Activated gamma-delta T cell (primary cell): ENCODE measurements around the gene E2F2.

ENCODE experiments used
- DNase-seq: peaks from one replicate; lab custom pipeline; 2025; lab: John Stamatoyannopoulos, UW

The E2F2 gene

DNA sequence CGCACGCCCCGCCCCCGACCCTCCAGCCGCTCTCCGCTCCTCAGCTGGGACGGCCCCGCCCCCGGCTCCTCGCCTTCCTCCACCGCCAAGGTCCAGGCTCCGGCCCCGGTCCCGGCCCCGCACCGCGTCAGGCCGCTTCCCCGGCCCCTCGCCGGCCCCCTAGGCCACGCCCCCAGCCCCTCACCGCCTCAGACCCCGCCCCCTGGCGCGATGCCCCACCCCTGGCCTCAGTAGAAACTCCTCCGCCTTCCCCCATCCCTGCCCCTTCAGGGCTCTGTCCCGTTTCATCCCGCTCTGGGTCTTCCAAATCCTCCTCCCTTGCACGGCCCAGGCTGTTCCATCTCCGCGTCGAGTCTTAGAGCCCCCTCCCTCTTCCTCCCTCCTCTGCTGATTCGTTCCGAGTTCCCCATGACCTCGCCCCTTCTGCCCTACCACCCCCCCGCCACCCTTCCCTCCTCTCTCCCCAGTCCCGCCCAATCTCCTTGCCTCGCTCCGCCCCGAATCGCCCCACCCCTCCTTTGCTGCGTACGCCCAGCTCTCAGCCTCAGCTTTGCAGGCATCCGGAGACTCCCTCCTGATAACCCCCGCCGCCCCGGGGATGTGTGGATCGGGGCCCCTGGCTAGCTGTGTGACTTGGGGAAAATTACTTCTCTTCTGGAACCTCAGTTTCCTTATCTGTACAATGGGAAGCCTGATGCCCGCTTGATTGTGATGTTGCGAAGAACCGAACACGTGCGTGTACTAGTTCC lies 46.6 kb downstream of the E2F2 start:
- DNase-seq = peak; percentile 63

- DNase-seq = no peak
These were observed 47.4 kb downstream of the E2F2 start, which contains the start of gene ASAP3 for GRCh38 chr1:23483321-23484252. TSS of gene ASAP3 (minus strand) at chr1:23484179. CDS start at chr1:23484133, 46 bp downstream.

- no peak for DNase-seq
These were observed 49.1 kb downstream of the E2F2 start for GRCh38 chr1:23481904-23482303.

- DNase-seq = no peak
These were observed 49.9 kb downstream of the E2F2 start for GRCh38 chr1:23481026-23481597.

- DNase-seq = no peak
These were observed 50.6 kb downstream of the E2F2 start for GRCh38 chr1:23480187-23481025.

- DNase-seq = no peak
These were observed 51.4 kb downstream of the E2F2 start for GRCh38 chr1:23479666-23479941.

DNA sequence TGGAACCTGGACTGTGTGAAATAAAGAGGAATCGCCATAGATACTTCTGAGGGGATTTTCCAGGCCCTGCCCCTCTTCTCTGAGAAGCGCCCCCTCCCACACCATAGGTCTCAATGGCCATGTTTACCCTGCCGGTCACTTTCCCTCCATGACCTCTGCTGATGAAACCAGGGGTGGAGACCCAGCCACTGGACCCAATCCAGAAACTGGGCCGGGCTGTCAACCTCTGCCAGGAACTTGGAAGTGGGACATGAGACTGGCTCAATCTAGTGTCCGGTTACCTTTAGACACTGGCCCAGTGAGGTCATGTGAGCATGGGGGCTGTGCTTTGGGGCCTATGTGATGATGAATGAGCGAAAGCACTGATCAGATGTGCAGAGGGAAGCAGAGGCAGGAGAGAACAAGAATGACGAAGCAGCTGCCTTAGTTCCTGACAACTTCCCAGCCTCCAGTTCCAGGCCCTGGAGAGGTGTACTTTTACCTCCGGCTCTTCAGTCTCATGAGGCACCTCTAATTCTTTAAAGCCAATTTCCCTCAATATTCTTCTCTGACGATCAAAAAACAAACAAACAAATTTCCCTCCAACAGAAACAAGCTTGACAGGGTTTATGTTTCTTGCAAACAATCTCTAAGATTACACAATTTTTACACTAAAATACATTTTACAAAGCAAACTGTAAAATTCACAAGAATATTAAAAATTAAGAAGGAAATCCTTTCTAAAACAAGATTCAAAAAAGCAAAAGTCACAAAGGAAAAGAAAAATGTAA lies 52.0 kb downstream of the E2F2 start:
- DNase-seq = no peak

- no peak for DNase-seq
These were observed 53.5 kb downstream of the E2F2 start for GRCh38 chr1:23477359-23478144.

DNA sequence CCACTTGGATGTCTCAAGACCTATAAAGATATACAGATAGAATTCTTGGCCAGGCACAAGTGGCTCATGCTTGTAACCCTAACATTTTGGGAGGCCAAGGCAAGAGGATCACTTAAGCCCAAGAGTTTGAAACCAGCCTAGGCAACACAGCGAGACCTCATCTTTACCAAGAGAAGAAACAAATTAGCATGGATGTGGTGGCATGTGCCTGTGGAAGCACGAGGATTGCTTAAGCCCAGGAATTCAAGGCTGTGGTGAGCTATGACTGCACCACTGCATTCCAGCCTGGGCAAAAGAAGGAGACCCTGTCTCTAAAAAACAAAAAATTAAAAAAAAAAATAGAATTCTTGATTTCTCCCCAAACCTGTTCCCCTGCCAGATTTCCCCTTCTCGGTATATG lies 55.4 kb downstream of the E2F2 start:
- DNase-seq = no peak

DNA sequence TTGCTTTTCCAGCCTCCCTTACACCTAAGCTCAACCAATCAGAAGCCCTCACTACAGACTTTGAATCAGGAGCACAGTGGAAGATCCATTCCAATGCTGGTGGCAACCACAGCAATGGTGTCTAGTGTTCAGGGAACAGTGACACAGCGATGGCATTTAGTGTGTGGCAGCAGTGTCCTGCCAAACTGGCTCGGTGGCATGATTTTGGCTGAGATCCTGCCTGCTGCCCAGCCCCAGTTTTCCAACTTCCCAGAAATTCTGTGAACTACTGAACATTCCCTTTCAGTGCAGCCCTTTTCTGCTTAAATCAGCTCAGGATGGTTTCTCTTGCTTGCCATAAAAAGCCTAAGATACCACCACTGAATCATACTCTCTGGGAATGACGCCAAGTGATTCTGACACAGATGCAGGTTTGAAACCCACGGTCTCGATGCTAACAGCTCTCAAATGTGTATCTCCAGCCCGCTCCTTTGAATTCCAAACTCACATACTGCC lies 55.9 kb downstream of the E2F2 start:
- DNase-seq = no peak

DNA sequence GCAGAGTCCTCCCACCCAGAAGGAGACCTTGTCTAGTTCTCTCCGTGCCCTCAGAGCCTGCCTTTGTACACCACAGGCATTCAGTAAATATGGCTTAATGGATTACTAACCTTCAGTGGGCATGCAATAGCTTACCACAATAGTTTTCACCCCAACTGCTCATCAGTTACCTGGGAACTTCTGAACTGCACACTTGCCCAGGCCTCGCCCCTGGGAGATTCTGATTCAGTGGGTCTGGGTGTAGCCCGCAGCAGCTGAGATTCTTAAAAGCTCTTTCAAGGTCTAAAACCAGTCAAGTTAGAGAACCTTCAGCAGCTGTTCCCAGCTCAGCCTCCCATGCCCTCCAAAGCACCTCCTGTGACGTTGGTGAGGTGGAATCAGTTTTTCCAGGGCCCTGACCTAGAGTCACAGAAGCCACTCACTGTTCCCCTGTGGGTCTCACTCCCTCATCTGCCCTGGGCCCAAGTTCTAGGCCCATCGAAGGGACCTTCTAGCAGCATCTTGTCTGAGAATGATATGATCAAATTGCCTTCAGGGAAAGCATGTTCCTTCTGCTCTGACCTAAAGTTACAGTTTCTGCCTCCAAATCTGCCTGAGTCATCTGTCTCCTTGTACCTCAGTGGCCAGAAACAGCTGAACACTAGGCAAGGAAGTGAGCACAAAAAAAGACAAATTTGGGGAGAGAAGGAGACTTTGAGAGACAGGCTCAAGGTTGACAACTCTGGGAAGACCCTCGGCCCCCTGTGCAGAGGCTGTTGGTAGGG lies 57.8 kb downstream of the E2F2 start:
- DNase-seq = no peak

GRCh38 chr1:23472351-23473036 lies 58.5 kb downstream of the E2F2 start:
- no peak for DNase-seq

DNA sequence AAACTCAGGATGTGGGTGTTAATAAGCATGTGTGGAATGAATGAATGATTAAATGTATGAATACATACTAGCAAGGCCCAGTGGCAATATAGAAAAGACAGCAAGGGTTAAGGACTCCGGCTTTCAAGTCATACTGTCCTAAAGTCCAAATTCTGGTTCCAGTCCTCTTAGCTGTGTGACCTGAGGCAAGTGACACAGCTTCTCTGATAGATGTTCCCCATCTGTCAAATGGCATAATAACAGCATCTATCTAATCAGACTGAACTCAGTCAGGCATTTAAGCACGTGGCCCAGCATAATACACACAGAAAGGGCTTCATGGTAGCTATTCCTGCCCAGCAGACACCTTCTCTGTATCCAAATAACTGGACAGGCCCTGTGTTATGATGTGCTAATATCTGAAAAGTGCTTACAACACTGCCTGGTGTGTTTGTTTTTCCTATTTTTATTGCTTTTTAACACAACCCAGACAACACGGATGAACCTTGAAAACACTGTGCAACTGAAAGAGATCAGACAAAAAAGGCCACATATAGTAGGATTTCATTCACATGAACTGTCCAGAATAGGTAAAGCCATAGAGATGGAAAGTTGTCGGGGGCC lies 59.5 kb downstream of the E2F2 start:
- no peak for DNase-seq

DNA sequence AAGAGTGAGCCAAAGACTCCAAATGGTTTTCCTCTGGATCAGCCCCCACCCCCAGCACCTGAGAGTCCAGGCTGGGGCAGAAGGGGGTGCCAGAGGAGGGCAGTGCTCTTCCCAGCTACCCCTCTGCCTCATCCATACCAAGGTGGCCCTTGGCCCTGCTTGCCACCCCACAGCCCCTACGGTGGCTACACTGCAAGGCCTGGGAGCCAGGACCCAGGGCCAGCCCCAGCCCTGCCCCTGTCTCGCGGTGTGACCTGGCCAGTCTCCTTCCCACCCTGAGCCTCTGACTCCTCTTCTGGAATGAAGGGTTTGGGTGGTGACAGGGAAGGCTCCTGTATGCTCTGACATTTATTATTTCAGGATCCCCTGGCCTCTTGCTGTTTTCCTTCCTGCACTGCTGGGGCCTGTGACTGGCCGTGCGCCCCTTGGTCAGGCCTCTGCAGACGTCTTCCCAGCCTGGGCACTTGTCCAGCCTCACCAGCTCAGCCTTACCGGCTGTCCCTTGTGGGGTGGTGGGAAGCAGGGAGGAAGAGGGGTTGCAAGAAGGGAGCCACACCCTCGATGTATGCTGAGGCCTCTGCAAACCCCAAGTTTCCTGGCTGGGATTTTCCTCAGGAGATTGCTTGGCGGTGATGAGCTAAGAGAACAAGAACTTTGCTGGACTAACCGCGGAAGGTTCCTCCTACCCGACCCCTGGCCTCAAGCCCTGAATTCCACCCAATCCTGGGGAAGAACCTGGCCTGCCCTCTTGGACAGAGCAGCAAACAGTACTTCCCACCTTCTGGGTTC lies 60.6 kb downstream of the E2F2 start:
- DNase-seq = no peak

GRCh38 chr1:23469372-23469982 lies 61.6 kb downstream of the E2F2 start:
- DNase-seq = no peak

DNA sequence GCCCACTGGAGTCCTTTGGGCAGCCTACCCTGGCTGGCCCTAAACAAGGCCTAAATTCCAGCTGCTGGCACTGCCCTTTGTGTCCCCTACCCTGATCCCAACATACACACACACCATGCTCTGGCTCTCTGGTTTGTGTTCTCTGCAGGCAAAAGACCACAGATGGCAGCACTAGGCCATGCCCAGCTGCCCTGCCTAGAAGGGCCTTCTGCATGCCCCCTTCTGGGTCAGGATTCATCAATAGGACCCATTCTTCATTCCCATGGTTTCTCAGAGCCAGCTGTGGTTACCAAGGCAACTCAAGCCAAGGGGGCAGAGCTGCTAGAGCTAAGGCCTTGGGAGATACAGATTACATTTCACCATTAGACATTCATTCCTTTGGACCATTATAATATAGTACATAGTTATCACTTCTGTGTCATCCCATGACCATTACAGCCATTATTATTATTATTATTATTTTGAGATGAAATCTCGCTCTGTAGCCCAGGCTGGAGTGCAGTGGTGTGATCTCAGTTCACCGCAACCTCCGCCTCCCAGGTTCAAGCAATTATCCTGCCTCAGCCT lies 64.5 kb downstream of the E2F2 start:
- no peak for DNase-seq

DNA sequence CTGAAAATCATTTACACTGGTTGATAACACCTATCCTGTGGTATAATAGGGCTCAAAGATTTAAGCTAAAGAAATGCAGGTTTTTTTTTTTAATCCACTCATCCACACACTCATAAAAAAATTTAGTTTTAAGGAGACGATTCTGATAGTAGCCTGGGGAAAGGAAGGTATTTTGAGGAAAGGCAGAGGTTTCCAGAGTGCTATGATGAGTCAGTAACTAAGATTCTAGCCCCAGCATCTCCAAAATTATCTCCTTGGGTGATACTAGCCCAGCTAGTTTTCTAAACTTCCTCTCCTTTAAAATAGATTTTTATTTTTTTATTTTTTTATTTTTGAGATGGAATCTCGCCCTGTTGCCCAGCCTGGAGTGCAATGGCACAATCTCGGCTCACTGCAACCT lies 67.7 kb downstream of the E2F2 start:
- DNase-seq = no peak
